Stomach smooth muscle (tissue), 2 donors: ENCODE measurements around the gene PAFAH2.

ENCODE experiments used
- H3K27ac ChIP-seq: one replicate; pipeline ENCODE4 v1.7.0; 2013; ENCODE audit warnings: mild to moderate bottlenecking, low read length, inconsistent platforms
- H3K27me3 ChIP-seq, 2 donors: one replicate each; pipeline ENCODE4 v1.7.0; 2013; ENCODE audit warnings: low read length in 2 of 2; ENCODE audit not compliant: insufficient read depth in 2 of 2, control insufficient read depth in 1 of 2
- H3K36me3 ChIP-seq, 2 donors: one replicate each; pipeline ENCODE4 v1.7.0; 2013; ENCODE audit warnings: low read length in 2 of 2; ENCODE audit not compliant: control insufficient read depth in 2 of 2, insufficient read depth in 2 of 2
- H3K4me1 ChIP-seq: one replicate; pipeline ENCODE4 v1.7.0; 2013; ENCODE audit warnings: low read length; ENCODE audit not compliant: control insufficient read depth, insufficient read depth
- H3K4me3 ChIP-seq, 2 donors: one replicate each; pipeline ENCODE4 v1.7.0; 2013; ENCODE audit warnings: low read length in 2 of 2
- H3K9ac ChIP-seq, 2 donors: one replicate each; pipeline ENCODE4 v1.7.0; 2013; ENCODE audit warnings: low read length in 2 of 2, mild to moderate bottlenecking in 1 of 2
- H3K9me3 ChIP-seq, 2 donors: one replicate each; pipeline ENCODE4 v1.7.0; 2013; ENCODE audit warnings: low read length in 2 of 2; ENCODE audit not compliant: control insufficient read depth in 2 of 2
- donor health status: healthy.
- donor health status: Pancreatic carcinoma.

Gene PAFAH2

GRCh38 chr1:26020941-26021646 lies 23.2 kb upstream of the PAFAH2 start:
- peaks cover 13% of the 10 kb centered on the region for H3K4me1 ChIP-seq
- peak overlapping the region in 1 of 2 donors; percentile 47 for H3K4me3 ChIP-seq
- H3K9ac ChIP-seq: no peak overlapping the region
- H3K27me3 ChIP-seq: peaks cover 0 to 3% of the 10 kb centered on the region in 2 donors
- H3K36me3 ChIP-seq: no peaks in the 10 kb centered on the region
- H3K9me3 ChIP-seq: no peaks in the 10 kb centered on the region
- no peak overlapping the region for H3K27ac ChIP-seq

DNA sequence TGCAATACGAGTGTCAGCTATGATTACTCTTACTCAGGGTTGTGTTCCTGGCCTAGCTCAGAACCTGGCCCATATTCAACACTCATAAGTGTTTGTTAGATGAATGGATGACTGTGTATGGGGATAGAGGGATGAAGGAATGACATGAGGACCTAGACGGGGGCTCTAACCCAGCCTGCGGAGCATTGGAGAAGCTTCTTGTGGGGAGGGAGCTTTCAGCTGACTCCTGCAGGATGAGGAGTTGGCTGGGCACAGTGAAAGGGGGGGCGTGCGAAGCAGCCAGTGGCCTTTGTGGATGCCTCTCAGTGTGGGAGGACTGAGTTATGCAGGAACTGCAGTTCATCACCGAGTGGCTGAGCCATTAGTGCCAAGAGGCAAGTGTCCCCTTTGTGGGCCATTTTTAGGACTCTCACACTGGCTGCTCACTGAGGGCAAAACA lies 22.5 kb upstream of the PAFAH2 start:
- Histone ChIP-seq H3K27ac (no peak overlapping the region), H3K4me1 (peaks cover 13% of the 10 kb centered on the region), H3K9ac (no peak overlapping the region), H3K4me3 (no peak overlapping the region), H3K27me3 (peaks cover 0 to 3% of the 10 kb centered on the region in 2 donors), H3K36me3 (no peaks in the 10 kb centered on the region), H3K9me3 (no peaks in the 10 kb centered on the region)

DNA sequence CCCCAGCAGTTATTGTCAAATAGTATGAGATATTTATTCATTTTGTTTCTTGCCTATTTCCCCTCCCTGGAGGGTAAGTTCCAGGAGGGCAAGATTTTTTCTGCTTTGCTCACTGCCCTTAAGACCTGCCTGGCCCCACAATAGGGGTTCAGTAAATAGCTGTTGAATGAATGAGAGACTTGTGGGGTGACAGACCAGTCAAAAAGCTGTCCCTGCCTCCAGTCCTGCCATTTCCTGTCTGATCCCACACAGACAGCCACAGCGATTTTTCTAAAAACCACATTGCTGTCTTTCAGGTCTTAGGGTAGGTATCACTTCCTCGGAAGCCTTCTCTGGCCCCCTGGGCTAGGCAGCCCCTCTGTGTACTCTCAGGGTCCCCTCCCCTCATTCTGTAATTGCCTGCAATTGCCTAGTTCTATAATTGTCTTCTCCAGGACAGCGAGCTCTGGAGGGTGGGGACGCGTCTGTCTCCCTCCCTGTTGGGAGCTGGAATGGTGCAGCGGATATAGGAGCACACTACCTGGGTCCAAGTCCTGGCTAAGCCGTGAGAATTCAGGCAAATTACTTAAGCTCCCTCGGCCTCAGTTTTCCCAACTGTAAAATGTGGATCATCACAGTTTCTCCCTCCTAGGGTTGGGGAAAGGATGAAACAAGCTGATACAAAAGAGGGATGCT lies 21.9 kb upstream of the PAFAH2 start:
- Histone ChIP-seq H3K27me3 (peaks cover 0 to 3% of the 10 kb centered on the region in 2 donors), H3K9ac (no peak overlapping the region), H3K27ac (no peak overlapping the region)

GRCh38 chr1:26017606-26018005 lies 19.7 kb upstream of the PAFAH2 start:
- Histone ChIP-seq H3K4me1 (peaks cover 8% of the 10 kb centered on the region), H3K36me3 (no peaks in the 10 kb centered on the region), H3K9me3 (no peaks in the 10 kb centered on the region), H3K4me3 (no peak overlapping the region), H3K27ac (no peak overlapping the region), H3K27me3 (peaks cover 0 to 3% of the 10 kb centered on the region in 2 donors), H3K9ac (no peak overlapping the region)

More for the DNA sequence above, 21.9 kb upstream of the PAFAH2 start:
- Histone ChIP-seq H3K4me1 (peaks cover 13% of the 10 kb centered on the region), H3K4me3 (no peak overlapping the region), H3K36me3 (no peaks in the 10 kb centered on the region), H3K9me3 (no peaks in the 10 kb centered on the region)

DNA sequence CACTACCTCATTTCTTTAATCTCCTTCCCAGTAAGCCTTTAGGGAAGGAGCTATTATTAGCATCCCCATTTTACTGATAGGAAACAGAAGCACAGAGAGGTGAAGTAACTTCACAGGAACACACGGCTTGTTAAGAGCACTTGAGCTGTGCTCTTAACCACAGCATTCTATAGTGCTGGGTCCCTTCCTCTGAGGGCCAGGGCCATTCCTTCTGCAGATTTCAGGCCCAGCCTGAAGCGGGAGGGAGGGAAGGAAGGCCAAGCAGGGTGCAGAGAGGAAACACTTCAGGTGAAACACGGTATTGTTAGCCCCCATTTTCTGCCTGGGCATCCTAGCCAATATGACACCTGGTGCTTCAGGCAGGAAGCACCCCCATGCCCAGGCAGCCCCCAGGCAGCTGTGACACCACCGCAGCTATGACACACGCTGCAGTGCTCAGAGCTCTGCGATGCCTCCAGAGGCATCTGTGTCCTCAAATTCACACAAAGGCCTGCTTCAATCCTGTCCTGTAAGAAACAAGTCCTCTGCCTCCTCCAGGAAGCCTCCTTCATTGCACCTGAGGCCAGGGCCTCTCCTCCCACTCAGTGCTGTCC lies 19.2 kb upstream of the PAFAH2 start:
- no peaks in the 10 kb centered on the region for H3K36me3 ChIP-seq
- no peak overlapping the region for H3K9ac ChIP-seq
- peaks cover 7% of the 10 kb centered on the region for H3K4me1 ChIP-seq
- H3K9me3 ChIP-seq: no peaks in the 10 kb centered on the region
- H3K27ac ChIP-seq: no peak overlapping the region
- peaks cover 0 to 3% of the 10 kb centered on the region in 2 donors for H3K27me3 ChIP-seq
- H3K4me3 ChIP-seq: no peak overlapping the region

DNA sequence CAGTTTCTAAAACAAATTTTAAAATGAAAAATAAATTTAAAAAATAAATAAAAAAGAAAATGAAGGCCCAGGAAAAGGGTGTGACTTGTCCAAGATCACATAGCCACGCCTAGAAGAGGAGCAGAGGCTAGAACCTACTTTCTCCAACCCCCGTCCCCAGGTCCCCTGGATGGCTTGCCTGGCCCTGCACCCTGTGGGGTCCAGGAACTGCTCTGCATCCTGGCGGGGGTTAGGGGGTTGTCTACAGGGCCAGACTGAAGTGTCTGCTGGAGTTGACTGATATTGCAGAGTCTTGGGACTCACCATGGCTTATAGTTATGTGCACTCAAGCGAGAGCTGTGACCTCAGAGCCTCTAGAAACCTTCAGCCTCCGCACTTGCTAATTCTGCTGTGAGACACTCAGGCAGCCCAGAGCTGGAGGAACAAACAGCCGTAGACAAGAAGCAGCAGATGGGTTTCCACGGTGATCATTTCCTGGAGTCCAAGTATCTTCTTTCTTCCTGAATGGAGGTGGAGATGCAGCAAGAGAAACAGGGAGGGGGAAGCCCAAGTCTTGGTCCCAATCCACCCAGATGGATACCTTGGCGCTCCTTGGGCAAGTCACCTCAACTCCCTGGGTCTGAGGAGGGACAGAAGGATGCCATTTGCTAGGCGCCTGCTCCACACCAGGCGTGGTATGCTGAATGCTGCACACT lies 18.5 kb upstream of the PAFAH2 start:
- Histone ChIP-seq H3K9ac (no peak overlapping the region), H3K4me3 (no peak overlapping the region), H3K4me1 (peaks cover 2% of the 10 kb centered on the region), H3K9me3 (no peaks in the 10 kb centered on the region), H3K36me3 (no peaks in the 10 kb centered on the region), H3K27me3 (peaks cover 0 to 3% of the 10 kb centered on the region in 2 donors), H3K27ac (no peak overlapping the region)

GRCh38 chr1:26015358-26015757 lies 17.5 kb upstream of the PAFAH2 start:
- H3K4me1 ChIP-seq: no peaks in the 10 kb centered on the region
- no peak overlapping the region for H3K4me3 ChIP-seq
- H3K36me3 ChIP-seq: no peaks in the 10 kb centered on the region
- H3K27me3 ChIP-seq: no peaks in the 10 kb centered on the region
- no peak overlapping the region for H3K27ac ChIP-seq
- H3K9ac ChIP-seq: no peak overlapping the region
- no peaks in the 10 kb centered on the region for H3K9me3 ChIP-seq

DNA sequence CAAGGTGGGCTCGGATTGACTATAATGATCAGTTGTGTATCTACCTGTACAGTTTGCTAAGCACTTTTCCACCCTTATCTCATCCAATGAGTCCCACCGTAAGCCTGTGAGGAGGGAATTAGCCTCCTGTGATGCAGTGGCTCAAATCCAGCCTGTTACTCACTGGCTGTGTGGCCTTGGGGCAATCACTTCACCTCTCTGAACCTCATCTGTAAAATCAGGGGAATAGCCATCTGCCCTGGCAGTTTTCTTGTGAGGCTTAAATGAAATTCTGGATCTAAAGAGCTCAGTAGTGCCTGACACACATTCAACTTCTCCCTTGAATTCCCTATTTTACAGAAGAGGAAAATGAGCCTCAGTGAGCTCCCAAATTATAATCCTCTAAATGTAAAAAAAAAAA lies 16.3 kb upstream of the PAFAH2 start:
- Histone ChIP-seq H3K27ac (no peak overlapping the region), H3K4me3 (no peak overlapping the region), H3K27me3 (no peaks in the 10 kb centered on the region), H3K9ac (no peak overlapping the region), H3K4me1 (no peaks in the 10 kb centered on the region), H3K36me3 (no peaks in the 10 kb centered on the region), H3K9me3 (no peaks in the 10 kb centered on the region)

GRCh38 chr1:26012864-26013263 lies 15.0 kb upstream of the PAFAH2 start:
- Histone ChIP-seq H3K9ac (no peak overlapping the region), H3K9me3 (no peaks in the 10 kb centered on the region), H3K4me1 (no peaks in the 10 kb centered on the region), H3K27ac (no peak overlapping the region), H3K36me3 (no peaks in the 10 kb centered on the region), H3K27me3 (no peaks in the 10 kb centered on the region), H3K4me3 (no peak overlapping the region)

GRCh38 chr1:26010825-26011224 lies 13.0 kb upstream of the PAFAH2 start:
- no peaks in the 10 kb centered on the region for H3K27me3 ChIP-seq
- no peaks in the 10 kb centered on the region for H3K9me3 ChIP-seq
- no peaks in the 10 kb centered on the region for H3K4me1 ChIP-seq
- no peak overlapping the region for H3K9ac ChIP-seq
- no peak overlapping the region for H3K4me3 ChIP-seq
- H3K27ac ChIP-seq: no peak overlapping the region
- H3K36me3 ChIP-seq: no peaks in the 10 kb centered on the region
